AG04450 (cell line): ENCODE measurements around the gene CCDC141. TPM values are rescaled to one million over a fixed set of nuclear protein-coding genes. Genes with fewer than 3 reads are reported as not detected.

Experiments
- CTCF ChIA-PET: fragments of 300-600, 350-600 bp; formaldehyde crosslinking; extraction: SDS; loops from one replicate; lab custom pipeline; 2022; ENCODE audit warnings: antibody characterized with exemption, inconsistent platforms; lab: Charles Lee
- POLR2A ChIA-PET: fragments of 350-600 bp; formaldehyde crosslinking; extraction: SDS; loops from one replicate; lab custom pipeline; 2021; ENCODE audit warnings: antibody characterized with exemption, inconsistent platforms; lab: Yijun Ruan, JAX
- DNase-seq: peaks from one replicate; pipeline ENCODE4 v3.0.0-alpha.2; 2011; ENCODE audit warnings: low read depth, low spot score
- H3K27ac ChIP-seq: one replicate; pipeline ENCODE4 v1.5.1; 2012; ENCODE audit warnings: low read depth, low read length, control low read depth
- H3K27me3 ChIP-seq: one replicate; pipeline ENCODE4 v1.6.0; 2012; ENCODE audit warnings: low read length; ENCODE audit not compliant: control insufficient read depth, insufficient read depth
- H3K4me3 ChIP-seq: 2 replicates; pipeline ENCODE4 v1.5.1; 2011; ENCODE audit warnings: mild to moderate bottlenecking, low read depth, low read length, control low read depth
- H3K9me3 ChIP-seq: 2 replicates; pipeline ENCODE4 v1.5.1; 2012; ENCODE audit warnings: low read length; ENCODE audit not compliant: control insufficient read depth, insufficient read depth
- polyA plus RNA-seq: library from polyadenylated mRNA; depleted of rRNA; stranded (reverse); fragments of >200 nt; gene quantifications from 2 replicates; pipeline ENCODE4 v1.2.3, GENCODE V29; 2011; rRNA removed
- TF ChIP-seq, protein P1 (sequence below): IDR thresholded peaks from 2 replicates; pipeline ENCODE4 v1.5.1; 2011; ENCODE audit warnings: low read depth, low read length, control low read depth, inconsistent platforms

Gene CCDC141
- polyA plus RNA-seq, 1 experiment = not detected

DNA sequence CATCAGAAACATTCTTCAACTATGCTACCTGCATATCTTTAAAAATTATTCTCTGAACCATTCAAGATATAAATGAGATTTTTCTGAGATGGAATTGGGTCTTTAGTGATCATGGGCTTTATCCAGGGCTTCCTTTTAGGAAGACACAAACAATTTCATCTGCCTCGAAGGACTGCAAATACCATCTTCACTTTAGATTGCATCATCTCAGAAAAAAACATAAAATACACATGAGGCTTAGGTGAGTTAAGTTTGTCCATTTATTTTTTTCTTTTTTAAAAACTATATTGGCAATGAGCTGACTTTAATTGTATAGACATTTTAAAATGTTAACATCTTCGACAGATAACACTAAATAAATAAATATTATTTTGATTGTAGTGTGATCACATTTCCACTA is 262.8 kb downstream of the CCDC141 start:
- POLR2A ChIA-PET = no interaction called here
- no peak overlapping the region for H3K27ac ChIP-seq
- CTCF ChIA-PET = no interaction called here
- DNase-seq = no peak
- H3K4me3 ChIP-seq = no peak overlapping the region
- H3K9me3 ChIP-seq = no peaks in the 10 kb centered on the region
- TF ChIP-seq, protein P1, sequence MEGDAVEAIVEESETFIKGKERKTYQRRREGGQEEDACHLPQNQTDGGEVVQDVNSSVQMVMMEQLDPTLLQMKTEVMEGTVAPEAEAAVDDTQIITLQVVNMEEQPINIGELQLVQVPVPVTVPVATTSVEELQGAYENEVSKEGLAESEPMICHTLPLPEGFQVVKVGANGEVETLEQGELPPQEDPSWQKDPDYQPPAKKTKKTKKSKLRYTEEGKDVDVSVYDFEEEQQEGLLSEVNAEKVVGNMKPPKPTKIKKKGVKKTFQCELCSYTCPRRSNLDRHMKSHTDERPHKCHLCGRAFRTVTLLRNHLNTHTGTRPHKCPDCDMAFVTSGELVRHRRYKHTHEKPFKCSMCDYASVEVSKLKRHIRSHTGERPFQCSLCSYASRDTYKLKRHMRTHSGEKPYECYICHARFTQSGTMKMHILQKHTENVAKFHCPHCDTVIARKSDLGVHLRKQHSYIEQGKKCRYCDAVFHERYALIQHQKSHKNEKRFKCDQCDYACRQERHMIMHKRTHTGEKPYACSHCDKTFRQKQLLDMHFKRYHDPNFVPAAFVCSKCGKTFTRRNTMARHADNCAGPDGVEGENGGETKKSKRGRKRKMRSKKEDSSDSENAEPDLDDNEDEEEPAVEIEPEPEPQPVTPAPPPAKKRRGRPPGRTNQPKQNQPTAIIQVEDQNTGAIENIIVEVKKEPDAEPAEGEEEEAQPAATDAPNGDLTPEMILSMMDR = no peak
- no peaks in the 10 kb centered on the region for H3K27me3 ChIP-seq

DNA sequence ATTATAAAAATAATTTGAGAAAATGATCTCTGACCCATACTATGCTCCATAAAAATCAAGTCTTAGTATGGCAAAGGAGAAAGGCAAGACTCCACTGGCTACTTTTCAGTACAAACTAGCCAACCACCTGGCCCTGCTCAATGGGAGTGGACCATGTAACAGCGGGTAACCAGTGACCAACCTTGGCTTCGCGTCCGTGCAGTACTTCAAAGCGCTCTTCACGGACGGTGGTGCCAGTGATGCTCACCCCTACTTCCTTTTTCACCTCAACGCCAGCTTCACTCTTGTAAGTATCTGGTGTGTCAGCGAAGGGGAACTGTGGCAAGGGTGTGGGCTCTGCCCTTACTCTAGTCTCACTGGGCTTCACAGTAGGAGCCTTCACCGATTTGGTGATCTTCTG is 266.0 kb downstream of the CCDC141 start:
- H3K4me3 ChIP-seq = no peak overlapping the region
- TF ChIP-seq, protein P1 = no peak
- H3K27ac ChIP-seq = no peak overlapping the region
- no peaks in the 10 kb centered on the region for H3K27me3 ChIP-seq
- DNase-seq = no peak
- ChIA-PET POLR2A (no interaction called here), CTCF (no interaction called here)
- no peaks in the 10 kb centered on the region for H3K9me3 ChIP-seq

DNA sequence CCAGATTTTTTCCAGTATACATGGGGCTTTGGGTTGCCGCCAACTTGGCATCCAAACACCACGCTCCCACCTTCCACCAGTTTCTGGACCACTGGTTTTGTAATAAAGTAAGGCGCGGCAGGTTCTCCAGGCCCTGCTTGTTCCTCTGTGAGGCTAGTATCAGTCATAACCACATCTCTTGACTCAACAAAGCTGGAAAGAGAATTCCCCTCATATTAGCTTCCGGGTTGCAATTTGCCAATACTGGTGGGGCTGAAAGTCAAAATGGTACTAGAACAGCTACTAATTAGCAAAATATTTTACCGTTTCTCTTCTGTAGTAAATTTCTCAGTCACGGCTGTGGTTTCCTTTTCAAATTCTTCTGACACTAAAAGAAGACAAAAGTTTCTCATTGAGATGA is 267.7 kb downstream of the CCDC141 start:
- no peaks in the 10 kb centered on the region for H3K9me3 ChIP-seq
- POLR2A ChIA-PET = no interaction called here
- CTCF ChIA-PET = interaction anchor here (1.2 kb wide), 1 partner anchor 13 kb away, joined by 3 read pairs; no protein-coding TSS in a partner anchor
- H3K27ac ChIP-seq = no peak overlapping the region
- H3K4me3 ChIP-seq = no peak overlapping the region
- DNase-seq = no peak
- no peaks in the 10 kb centered on the region for H3K27me3 ChIP-seq
- TF ChIP-seq, protein P1 = no peak

Other genes with a start within 250 kb of the CCDC141 start
- gene TTN, start 242.7 kb downstream of the CCDC141 start, polyA plus RNA-seq = 0.06 and 0.07 TPM in 2 replicates
- gene SESTD1, start 214.7 kb upstream of the CCDC141 start, polyA plus RNA-seq = 21.6 and 24.3 TPM in 2 replicates